NB4 (cell line): ENCODE measurements around the gene TTPAL.

Experiments used
- CTCF ChIP-seq: IDR thresholded peaks from one replicate; pipeline ENCODE4 v1.5.1; 2012; ENCODE audit warnings: low read depth, low read length
- MAX ChIP-seq: IDR thresholded peaks from 2 replicates; pipeline ENCODE4 v1.6.1; 2011; ENCODE audit warnings: low read depth, low read length
- MYC ChIP-seq: IDR thresholded peaks from 2 replicates; pipeline ENCODE4 v1.6.1; 2011; ENCODE audit warnings: low read depth, low read length
- POLR2A ChIP-seq: IDR thresholded peaks from 2 replicates; pipeline ENCODE4 v1.6.1; 2011; ENCODE audit warnings: mild to moderate bottlenecking; ENCODE audit not compliant: insufficient read length; ENCODE audit errors: extremely low read depth

DNA sequence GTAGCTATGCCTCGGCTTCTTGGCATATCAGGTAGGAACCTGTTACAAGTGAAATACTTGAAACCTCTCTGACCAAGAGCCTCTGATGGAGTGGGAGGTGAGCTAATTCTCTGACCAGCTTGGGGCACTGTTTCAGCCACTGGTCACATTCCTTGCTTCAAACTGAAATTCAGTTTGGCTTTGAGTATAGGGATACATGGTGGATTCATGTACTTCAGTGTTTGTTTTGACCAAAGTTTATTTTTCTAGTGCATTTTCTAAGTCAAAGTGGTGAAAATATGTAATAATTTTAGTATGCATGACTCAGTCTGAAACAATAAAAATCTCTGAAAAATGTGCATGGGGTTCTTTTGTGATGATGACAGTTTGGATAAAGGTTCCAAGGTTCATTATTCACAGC lies 18.6 kb downstream of the TTPAL start:
- TF ChIP-seq POLR2A (no peak), CTCF (no peak), MAX (no peak), MYC (no peak)
